Measurements from ENCODE around the gene MRGPRG. TPM values are rescaled to one million over a fixed set of nuclear protein-coding genes. Genes with fewer than 3 reads are reported as not detected.

MRGPRG gene
- total and polyA plus RNA-seq, 9 donors, result not detected

DNA sequence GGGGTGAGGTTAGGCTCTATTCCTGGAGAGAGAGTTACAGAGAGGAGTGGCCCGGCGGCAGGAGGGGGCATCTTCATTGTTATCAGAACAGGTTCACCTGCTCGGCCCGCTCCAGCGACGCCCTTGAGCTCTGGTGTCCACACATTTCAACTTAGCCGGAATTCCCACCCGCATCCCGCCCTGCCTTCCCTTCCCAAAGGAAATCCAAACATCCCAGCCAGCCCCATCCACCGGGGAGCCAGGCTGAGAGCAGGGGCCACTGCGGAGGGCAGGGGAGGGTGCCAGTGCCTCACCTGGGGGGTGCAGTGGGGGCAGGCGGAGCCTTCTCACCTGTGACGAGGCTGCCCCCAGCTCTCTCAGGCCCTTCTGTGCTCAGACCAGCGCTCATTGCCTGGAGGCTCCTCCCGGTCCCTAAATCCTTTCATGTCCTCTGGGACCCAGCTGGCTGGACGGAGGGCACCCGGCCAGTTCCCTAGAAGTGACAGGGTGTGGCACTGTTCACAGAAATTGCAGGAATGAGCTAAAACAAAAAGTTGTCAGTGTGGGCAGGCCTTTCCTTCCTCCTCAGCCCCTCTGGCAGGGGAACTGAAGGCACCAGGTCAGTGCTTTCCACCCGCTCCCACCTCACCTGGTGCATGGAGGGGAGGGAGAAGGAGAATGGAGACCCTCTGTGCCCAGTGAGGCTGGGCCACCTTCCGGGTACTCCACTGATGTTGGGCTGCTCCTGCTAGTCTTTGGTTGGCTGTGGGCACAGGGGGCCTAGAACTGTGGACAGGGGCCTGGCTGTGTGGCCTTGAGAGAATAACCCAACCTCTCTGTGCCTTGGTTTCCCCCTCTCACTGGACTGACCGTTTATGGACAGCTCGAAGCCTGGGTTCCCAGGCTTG, 2.2 kb upstream of the MRGPRG start:
- no peaks in the 10 kb centered on the region for H3K27me3 ChIP-seq
- WGBS, 3 donors, result 53 to 62% (median 53%) methylated on average over 21 of the region's 21 CpGs
- TF ChIP-seq EP300 (IDR thresholded peaks at IDR 0.05), result no peak
- TF ChIP-seq CTCF (IDR thresholded peaks at IDR 0.05), result no peak
- no peak for TF ChIP-seq POLR2A (IDR thresholded peaks at IDR 0.05)
- no peaks in the 10 kb centered on the region for H3K4me1 ChIP-seq (ENCODE audit: insufficient read depth)
- peak in 3 of 5 donors; percentile 3 to 13 (median 5) for DNase-seq
- no peak overlapping the region for H3K4me3 ChIP-seq
- H3K9me3 ChIP-seq, result no peaks in the 10 kb centered on the region
- no peak overlapping the region for H3K27ac ChIP-seq
- intact Hi-C loops (cut with DNase I), result no loop called here
- no peaks in the 10 kb centered on the region for H3K36me3 ChIP-seq

DNA sequence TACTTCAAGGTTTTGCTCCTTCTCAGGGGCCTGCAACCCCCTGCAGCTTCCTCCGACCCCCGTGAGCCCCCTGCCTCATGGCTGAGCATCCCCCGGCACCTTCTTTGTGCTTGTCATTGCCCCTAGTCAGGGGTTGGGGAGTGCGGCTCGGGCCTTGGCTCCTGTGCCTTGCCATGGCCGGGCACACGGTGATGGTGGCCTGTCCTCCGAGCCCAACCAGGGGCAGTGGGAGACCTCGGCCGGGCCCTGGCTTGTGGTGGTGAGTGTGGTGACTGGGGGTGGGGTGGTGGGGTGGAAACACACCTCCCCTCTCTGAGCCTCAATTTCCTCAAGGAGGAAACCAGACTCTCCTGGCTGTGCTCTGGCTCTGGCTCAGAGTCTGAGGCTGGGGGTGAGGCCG, 1.5 kb upstream of the MRGPRG start:
- no peak overlapping the region for H3K27ac ChIP-seq
- no peaks in the 10 kb centered on the region for H3K4me1 ChIP-seq (ENCODE audit: insufficient read depth)
- TF ChIP-seq POLR2A (IDR thresholded peaks at IDR 0.05) (no peak), EP300 (IDR thresholded peaks at IDR 0.05) (no peak), CTCF (IDR thresholded peaks at IDR 0.05) (no peak)
- no peaks in the 10 kb centered on the region for H3K36me3 ChIP-seq
- peak in 2 of 5 donors; percentile 5 to 10 for DNase-seq
- no peak overlapping the region for H3K4me3 ChIP-seq
- H3K9me3 ChIP-seq, result no peaks in the 10 kb centered on the region
- WGBS, 3 donors, result 61 to 68% (median 67%) methylated on average over 11 of the region's 11 CpGs
- intact Hi-C loops (cut with DNase I), result no loop called here
- no peaks in the 10 kb centered on the region for H3K27me3 ChIP-seq

DNA sequence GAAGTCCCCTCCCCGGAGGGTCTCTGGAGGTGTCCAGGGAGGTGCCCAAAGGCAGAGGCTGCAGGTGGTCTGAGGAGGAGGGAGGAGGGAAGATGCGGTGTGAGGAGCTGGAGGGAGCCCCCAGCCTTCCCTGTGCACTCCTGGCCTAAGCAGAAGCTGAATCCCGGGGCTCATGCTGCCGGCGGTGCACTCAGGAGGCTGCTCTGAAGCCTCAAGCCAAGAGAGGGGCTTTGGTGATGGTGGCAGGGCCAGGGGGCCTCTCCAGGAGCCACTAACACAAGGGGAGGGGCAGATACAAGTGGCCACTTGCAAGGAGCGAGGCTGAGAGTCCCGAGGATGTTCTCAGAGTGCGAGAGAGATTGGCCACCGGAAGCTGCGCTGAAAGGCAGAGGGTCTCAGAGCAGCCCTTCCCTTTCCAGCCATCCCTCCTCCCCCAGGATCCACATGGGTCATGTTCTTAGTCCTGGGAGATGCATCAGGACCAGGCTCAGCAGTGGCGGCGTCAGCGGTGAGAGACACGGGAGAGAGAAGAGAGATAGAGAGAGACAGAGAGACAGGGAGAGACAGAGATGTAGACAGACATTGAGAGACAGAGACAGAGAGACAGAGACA, 774 bp upstream of the MRGPRG start:
- Histone ChIP-seq H3K27me3 (no peaks in the 10 kb centered on the region), H3K4me1 (ENCODE audit: insufficient read depth) (no peaks in the 10 kb centered on the region), H3K4me3 (no peak overlapping the region), H3K9me3 (no peaks in the 10 kb centered on the region), H3K27ac (no peak overlapping the region), H3K36me3 (no peaks in the 10 kb centered on the region)
- WGBS, 3 donors, result 43 to 58% (median 53%) methylated on average over 14 of the region's 14 CpGs
- peak in 4 of 5 donors; percentile 2 to 8 (median 7) for DNase-seq
- intact Hi-C loops (cut with DNase I), result loop anchor here in 2 of 4 donors (5.0 to 10.0 kb wide), 2 partner anchors 115 to 182 kb away; no protein-coding TSS in a partner anchor
- TF ChIP-seq POLR2A (IDR thresholded peaks at IDR 0.05) (no peak), EP300 (IDR thresholded peaks at IDR 0.05) (no peak), CTCF (IDR thresholded peaks at IDR 0.05) (no peak)

- DNase-seq, result peak in 3 of 5 donors; percentile 7 to 30 (median 10)
- TF ChIP-seq POLR2A (IDR thresholded peaks at IDR 0.05), result no peak
- 77 to 85% (median 81%) methylated on average over 48 to 49 of the region's 49 CpGs for WGBS, 3 donors
- Histone ChIP-seq H3K36me3 (no peaks in the 10 kb centered on the region), H3K9me3 (no peaks in the 10 kb centered on the region), H3K27ac (no peak overlapping the region), H3K27me3 (no peaks in the 10 kb centered on the region), H3K4me1 (ENCODE audit: insufficient read depth) (no peaks in the 10 kb centered on the region), H3K4me3 (no peak overlapping the region)
- intact Hi-C loops (cut with DNase I), result loop anchor here in 2 of 4 donors (5.0 to 10.0 kb wide), 2 partner anchors 113 to 181 kb away; no protein-coding TSS in a partner anchor
Observed at GRCh38 chr11:3217818-3218482, 663 bp downstream of the MRGPRG start.
